Measurements from ENCODE around the gene HERC2. TPM values are rescaled to one million over a fixed set of nuclear protein-coding genes. Genes with fewer than 3 reads are reported as not detected.

The HERC2 gene
- total RNA-seq, 4 donors from 2014 or later: 59.3 to 88.1 (median 71.0) TPM

DNA sequence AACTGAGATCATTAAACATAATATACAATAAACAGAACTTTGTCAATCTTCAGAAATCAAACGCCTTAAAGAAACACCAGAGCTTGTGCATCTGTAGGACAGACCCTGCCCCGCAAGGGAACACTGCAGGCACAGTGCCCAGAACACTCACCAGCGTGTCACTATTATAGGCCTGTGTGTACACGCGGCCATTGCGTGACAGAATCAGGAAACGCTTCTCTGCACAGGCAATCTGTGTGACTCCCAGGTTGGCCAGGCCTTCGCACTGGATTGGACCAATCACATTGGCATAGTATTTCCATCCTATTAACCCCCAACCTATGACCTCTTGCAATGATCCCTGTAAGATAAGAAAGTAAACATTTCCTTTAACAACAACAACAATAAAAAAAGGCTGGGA, 52.9 kb downstream of the HERC2 start:
- WGBS, 2 donors: 81 to 92% methylated on average over 8 of the region's 8 CpGs
- Histone ChIP-seq H3K4me3 (replicated peaks in 1 of 3) (no peak overlapping the region), H3K36me3 (peaks cover 23 to 51% of the 10 kb centered on the region in 2 donors), H3K4me1 (peaks cover 3 to 13% of the 10 kb centered on the region in 2 donors), H3K9me3 (no peaks in the 10 kb centered on the region), H3K27me3 (no peaks in the 10 kb centered on the region), H3K27ac (no peak overlapping the region)
- intact Hi-C loops (cut with DNase I): no loop called here
- no peak for DNase-seq
- TF ChIP-seq, protein P1, sequence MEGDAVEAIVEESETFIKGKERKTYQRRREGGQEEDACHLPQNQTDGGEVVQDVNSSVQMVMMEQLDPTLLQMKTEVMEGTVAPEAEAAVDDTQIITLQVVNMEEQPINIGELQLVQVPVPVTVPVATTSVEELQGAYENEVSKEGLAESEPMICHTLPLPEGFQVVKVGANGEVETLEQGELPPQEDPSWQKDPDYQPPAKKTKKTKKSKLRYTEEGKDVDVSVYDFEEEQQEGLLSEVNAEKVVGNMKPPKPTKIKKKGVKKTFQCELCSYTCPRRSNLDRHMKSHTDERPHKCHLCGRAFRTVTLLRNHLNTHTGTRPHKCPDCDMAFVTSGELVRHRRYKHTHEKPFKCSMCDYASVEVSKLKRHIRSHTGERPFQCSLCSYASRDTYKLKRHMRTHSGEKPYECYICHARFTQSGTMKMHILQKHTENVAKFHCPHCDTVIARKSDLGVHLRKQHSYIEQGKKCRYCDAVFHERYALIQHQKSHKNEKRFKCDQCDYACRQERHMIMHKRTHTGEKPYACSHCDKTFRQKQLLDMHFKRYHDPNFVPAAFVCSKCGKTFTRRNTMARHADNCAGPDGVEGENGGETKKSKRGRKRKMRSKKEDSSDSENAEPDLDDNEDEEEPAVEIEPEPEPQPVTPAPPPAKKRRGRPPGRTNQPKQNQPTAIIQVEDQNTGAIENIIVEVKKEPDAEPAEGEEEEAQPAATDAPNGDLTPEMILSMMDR (IDR thresholded peaks at IDR 0.05): no peak
- no peak for TF ChIP-seq POLR2A (IDR thresholded peaks at IDR 0.05)

DNA sequence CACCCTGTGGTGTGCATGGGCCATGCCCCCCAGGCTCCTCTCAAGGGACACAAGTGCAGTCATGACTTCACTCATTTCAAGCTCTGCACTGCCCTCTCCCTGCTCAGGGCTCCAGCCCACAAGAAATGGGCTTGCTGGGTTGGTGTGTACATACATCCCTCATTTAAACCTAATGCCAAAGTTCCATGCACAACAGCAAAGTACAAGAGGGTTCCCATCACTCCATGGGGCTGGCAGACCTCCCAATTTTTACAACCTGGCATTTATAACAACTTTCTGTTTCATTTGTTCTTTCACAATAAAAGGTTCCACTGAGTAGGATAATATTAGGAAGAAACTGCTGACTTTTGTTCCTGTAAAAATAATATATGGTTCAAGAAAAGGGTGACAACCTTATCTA, 54.3 kb downstream of the HERC2 start:
- no peak for DNase-seq
- intact Hi-C loops (cut with DNase I): no loop called here
- H3K36me3 ChIP-seq: peaks cover 23 to 53% of the 10 kb centered on the region in 2 donors

DNA sequence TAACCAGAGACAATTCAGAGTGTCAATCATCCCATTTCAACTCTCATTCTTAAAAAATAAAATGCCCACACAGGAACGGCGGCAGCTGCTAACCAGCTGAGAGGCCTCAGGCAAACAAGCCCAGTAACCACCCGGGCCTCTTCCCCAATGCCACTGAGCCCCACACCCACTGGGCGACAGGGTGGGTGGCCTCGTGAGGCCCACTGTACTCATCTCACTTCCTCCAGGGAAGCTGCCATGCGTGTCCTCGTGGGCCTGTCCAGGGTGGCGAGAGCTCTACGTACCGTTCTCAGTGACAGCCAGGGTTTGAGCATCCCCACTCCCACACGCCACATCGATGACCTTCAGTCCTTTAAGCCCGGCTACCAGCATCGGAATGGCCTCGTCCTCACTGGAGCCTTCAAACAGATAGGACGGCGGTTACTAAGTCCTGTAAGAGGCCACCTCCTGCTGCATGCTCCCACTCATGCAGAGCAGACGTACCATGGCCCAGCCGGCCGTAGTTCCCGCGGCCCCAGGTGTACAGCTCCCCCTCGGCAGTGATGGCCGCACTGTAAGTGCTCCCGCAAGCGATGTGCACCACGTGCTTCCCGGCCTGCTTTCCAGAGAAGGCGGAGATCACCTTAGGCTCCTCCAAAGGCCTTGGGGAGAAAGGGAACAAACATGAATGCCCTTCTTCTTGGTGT, 56.5 kb downstream of the HERC2 start:
- no peaks in the 10 kb centered on the region for H3K4me1 ChIP-seq
- no peak overlapping the region for H3K27ac ChIP-seq
- no peak overlapping the region for H3K4me3 ChIP-seq (replicated peaks in 1 of 3)
- 94 to 95% methylated on average over 28 to 29 of the region's 29 CpGs for WGBS, 2 donors
- H3K36me3 ChIP-seq: peaks cover 23 to 53% of the 10 kb centered on the region in 2 donors
- no peaks in the 10 kb centered on the region for H3K27me3 ChIP-seq
- no peak for TF ChIP-seq POLR2A (IDR thresholded peaks at IDR 0.05)
- TF ChIP-seq, protein P1 (IDR thresholded peaks at IDR 0.05): no peak
- intact Hi-C loops (cut with DNase I): no loop called here
- H3K9me3 ChIP-seq: no peaks in the 10 kb centered on the region
- no peak for DNase-seq

More for the DNA sequence above, 54.3 kb downstream of the HERC2 start:
- peaks cover 3 to 13% of the 10 kb centered on the region in 2 donors for H3K4me1 ChIP-seq
- H3K27me3 ChIP-seq: no peaks in the 10 kb centered on the region
- no peak overlapping the region for H3K27ac ChIP-seq
- TF ChIP-seq POLR2A (IDR thresholded peaks at IDR 0.05): no peak
- TF ChIP-seq, protein P1 (IDR thresholded peaks at IDR 0.05): no peak
- H3K4me3 ChIP-seq (replicated peaks in 1 of 3): no peak overlapping the region
- no peaks in the 10 kb centered on the region for H3K9me3 ChIP-seq

DNA sequence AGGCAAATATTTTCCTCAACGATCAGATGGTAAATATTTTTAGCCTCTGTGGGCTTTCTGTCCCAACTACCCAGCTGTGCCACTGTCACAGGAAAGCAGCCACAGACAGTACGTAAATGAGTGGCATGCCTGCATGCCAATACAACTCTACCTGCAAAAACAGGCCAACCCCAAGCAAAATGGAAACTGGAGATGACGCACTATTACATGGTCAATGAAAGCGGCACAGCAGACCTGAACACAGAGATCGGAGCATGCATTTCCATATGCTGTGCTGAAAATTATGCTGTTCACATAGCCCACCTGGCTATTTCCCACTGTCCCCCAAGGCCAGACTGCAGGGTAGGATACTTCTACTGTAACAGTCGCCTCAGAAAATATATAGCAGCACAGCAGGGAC, 57.8 kb downstream of the HERC2 start:
- 93 to 94% methylated on average over 6 of the region's 6 CpGs for WGBS, 2 donors
- no peaks in the 10 kb centered on the region for H3K4me1 ChIP-seq
- no peak for DNase-seq
- intact Hi-C loops (cut with DNase I): no loop called here
- H3K9me3 ChIP-seq: no peaks in the 10 kb centered on the region
- TF ChIP-seq POLR2A (IDR thresholded peaks at IDR 0.05): no peak
- TF ChIP-seq, protein P1 (IDR thresholded peaks at IDR 0.05): no peak
- H3K36me3 ChIP-seq: peaks cover 22 to 42% of the 10 kb centered on the region in 2 donors
- H3K27me3 ChIP-seq: no peaks in the 10 kb centered on the region
- H3K4me3 ChIP-seq (replicated peaks in 1 of 3): no peak overlapping the region
- no peak overlapping the region for H3K27ac ChIP-seq

DNA sequence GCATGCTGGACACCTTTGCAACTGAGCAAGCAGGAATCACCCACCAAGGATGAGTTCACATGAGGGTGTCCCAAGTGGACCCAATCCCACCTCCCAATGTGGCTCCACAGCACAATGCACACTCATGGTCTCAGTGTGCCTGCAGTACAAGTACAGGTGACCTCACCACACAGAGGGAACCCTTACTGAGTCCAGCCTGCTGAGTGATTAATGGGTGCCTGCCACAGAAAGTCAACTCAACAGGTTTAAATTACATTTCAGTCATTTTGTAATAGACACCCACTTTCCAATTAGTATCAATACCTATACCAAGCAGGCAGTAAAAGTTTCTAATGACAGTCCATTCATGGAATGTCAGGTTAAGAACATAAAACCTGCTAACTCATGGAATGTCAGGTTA, 59.5 kb downstream of the HERC2 start:
- H3K4me1 ChIP-seq: no peaks in the 10 kb centered on the region
- TF ChIP-seq, protein P1 (IDR thresholded peaks at IDR 0.05): no peak
- no peak for TF ChIP-seq POLR2A (IDR thresholded peaks at IDR 0.05)
- H3K9me3 ChIP-seq: no peaks in the 10 kb centered on the region
- H3K27ac ChIP-seq: no peak overlapping the region
- no peak overlapping the region for H3K4me3 ChIP-seq (replicated peaks in 1 of 3)
- H3K36me3 ChIP-seq: peaks cover 4 to 25% of the 10 kb centered on the region in 2 donors
- no peaks in the 10 kb centered on the region for H3K27me3 ChIP-seq
- intact Hi-C loops (cut with DNase I): no loop called here
- DNase-seq: no peak
